ENCODE results near the gene CD207. TPM values are rescaled to one million over a fixed set of nuclear protein-coding genes. Genes with fewer than 3 reads are reported as not detected.
"Not testable (repeated sequence)": the region's sequence is repeated elsewhere in the genome, so short reads cannot be mapped to it uniquely, and the experiment has no call there.

Gene CD207
- not detected for total RNA-seq
- long read RNA-seq: 0 reads

DNA sequence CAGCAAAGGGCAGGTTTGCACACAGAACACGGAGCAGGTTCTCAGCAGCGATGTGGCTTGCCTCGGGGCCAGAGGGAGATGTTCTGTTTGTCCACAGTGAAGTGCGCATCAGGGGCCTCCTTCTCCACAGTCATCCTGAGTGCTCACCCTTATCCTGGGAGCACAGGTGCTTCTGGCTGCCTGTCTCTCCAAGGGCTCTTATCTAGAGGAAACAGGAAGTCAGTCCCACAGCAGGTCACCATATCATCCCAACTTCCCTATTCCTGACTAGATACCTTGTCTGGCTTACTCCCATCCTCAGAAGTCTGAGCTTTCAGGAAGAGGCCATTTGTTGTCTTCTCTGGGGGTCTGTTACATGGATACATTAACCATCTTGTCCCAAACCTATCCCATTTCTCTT lies at the start of gene CD207:
Gene CD207 (minus strand): TSS at position 174 of the 400 bp plus-strand sequence. CDS start 40 bp downstream, at position 134.
- no peak for DNase-seq
- intact Hi-C loops (cut with DNase I): no loop called here
- no peak for ATAC-seq (ENCODE audit: poor library complexity)

DNA sequence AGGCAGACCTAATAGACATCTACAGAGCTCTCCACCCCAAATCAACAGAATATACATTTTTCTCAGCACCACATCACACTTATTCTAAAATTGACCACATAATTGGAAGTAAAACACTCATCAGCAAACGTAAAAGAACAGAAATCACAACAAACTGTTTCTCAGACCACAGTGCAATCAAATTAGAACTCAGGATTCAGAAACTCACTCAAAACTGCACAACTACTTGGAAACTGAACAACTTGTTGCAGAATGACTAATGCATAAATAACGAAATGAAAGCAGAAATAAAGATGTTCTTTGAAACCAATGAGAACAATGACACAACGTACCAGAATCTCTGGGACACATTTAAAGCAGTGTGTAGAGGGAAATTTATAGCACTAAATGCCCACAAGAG lies 42.9 kb upstream of the CD207 start:
- DNase-seq; intact Hi-C loops (cut with DNase I); ATAC-seq (ENCODE audit: poor library complexity): not testable (repeated sequence)

- DNase-seq; intact Hi-C loops (cut with DNase I); ATAC-seq (ENCODE audit: poor library complexity): not testable (repeated sequence)
These were observed 40.5 kb upstream of the CD207 start for GRCh38 chr2:70876138-70876537.

DNA sequence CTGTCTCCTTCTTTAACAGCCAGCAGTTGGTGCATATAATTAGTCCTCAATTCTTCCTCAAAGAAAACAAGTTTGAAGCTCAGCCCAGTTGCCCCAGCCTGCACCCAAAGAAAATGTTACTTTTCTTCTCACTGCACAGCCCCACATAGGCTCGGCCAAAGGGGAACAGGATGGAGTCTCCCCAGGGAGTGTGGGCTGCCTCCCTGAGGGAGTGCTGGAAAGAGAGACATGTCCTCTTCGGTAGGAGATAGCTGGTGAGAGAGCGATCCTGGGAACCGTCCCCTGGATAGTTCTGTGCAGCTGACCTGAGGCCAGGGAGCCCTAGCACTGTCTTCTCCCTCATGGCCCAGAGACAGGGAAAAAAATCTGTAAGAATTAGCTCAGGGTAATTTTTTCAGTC lies 37.9 kb upstream of the CD207 start:
- intact Hi-C loops (cut with DNase I): loop anchor here (5.0 kb wide), 2 partner anchors 44 to 74 kb away; no protein-coding TSS in a partner anchor
- no peak for DNase-seq
- ATAC-seq (ENCODE audit: poor library complexity): no peak

- intact Hi-C loops (cut with DNase I): loop anchor here (5.0 kb wide), 2 partner anchors 46 to 76 kb away; no protein-coding TSS in a partner anchor
- ATAC-seq (ENCODE audit: poor library complexity) (peak; percentile 99), DNase-seq (peak; percentile 90)
These were observed 36.0 kb upstream of the CD207 start for GRCh38 chr2:70871398-70872211.

DNA sequence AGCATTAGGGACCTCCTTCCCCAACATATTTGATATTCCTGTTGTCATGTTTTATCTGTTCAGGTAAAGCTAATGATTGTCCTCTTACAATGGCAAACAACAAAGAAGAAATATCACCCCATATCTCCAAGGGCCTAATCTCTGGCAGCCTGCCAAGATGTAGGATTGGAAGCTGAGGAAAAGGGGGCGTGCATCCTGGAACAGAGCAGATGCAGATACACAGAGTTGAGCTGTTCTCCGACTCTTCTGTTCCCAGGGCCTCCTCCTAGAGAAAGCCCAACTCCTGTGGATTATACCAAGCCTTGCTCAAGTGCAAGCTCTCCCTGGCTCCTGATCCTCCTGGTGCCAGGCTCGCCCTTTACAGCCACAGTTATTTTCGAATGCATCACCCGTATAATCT lies 35.2 kb upstream of the CD207 start:
- DNase-seq (no peak), ATAC-seq (ENCODE audit: poor library complexity) (no peak)
- intact Hi-C loops (cut with DNase I): loop anchor here (5.0 kb wide), 2 partner anchors 47 to 77 kb away; no protein-coding TSS in a partner anchor

DNA sequence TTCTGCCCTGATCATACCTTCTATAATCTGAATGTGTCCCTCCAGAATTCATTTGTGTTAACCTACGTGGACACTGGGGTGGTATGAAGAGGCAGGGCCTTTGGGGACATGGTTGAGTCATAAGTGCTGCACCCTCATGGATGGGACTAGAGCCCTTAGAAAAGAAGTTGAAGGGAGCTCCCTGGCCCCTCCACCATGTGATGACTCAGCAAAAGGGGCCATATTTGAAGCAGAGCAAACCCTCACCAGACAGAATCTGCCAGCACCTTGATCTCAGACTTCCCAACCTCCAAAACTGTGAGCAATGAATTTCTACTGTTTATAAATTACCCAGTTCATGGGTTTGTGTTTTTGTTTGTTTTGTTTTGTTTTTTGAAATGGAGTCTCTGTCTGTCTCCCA lies 33.4 kb upstream of the CD207 start:
- no peak for DNase-seq
- intact Hi-C loops (cut with DNase I): no loop called here
- ATAC-seq (ENCODE audit: poor library complexity): no peak

- ATAC-seq (ENCODE audit: poor library complexity): peak; percentile 96
These were observed 26.4 kb upstream of the CD207 start for GRCh38 chr2:70861777-70862625.

DNA sequence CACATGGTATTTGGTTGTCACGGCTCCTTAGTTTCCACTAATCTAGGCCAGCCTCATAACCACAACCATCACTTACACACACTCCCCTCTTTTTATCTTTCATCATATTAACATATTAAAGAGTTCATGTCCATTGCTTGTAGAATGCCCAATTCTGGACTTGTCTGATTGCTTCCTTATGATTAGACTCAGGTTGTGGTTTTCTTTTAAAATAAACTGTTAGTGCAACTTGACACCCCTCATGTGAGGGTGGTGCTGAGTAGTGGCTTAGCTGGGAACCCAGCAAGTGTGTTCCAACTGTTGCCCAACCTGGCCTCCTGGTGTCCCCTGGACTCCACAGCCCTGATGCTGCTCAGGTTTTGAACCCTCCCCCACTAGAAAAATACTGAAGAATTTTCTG lies 20.1 kb upstream of the CD207 start:
- DNase-seq: no peak
- intact Hi-C loops (cut with DNase I): no loop called here
- no peak for ATAC-seq (ENCODE audit: poor library complexity)

More at GRCh38 chr2:70861777-70862625, 26.4 kb upstream of the CD207 start:
- intact Hi-C loops (cut with DNase I): no loop called here
- DNase-seq: peak; percentile 86

GRCh38 chr2:70854411-70854810 lies 18.8 kb upstream of the CD207 start:
- no peak for DNase-seq
- intact Hi-C loops (cut with DNase I): no loop called here
- ATAC-seq (ENCODE audit: poor library complexity): no peak

DNA sequence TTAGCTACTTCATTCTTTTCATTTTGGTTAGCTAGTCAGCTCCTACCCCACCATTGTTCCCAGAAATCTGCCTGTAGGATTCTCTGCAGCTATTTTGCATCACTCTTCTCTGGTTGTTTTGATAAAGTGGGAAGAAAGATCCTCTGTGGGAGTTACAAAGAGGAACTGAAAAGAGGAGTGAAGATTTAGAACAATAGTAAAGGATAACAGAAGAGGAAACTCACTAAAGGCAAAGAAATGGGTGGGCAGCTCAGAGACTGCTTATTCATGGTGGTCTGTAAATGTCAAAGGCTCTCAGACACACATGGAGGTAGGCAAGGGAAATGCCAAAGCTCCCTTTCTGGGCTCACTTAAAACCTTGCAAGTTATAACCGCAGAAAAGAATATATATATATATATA lies 17.2 kb upstream of the CD207 start:
- intact Hi-C loops (cut with DNase I): no loop called here
- no peak for ATAC-seq (ENCODE audit: poor library complexity)

DNA sequence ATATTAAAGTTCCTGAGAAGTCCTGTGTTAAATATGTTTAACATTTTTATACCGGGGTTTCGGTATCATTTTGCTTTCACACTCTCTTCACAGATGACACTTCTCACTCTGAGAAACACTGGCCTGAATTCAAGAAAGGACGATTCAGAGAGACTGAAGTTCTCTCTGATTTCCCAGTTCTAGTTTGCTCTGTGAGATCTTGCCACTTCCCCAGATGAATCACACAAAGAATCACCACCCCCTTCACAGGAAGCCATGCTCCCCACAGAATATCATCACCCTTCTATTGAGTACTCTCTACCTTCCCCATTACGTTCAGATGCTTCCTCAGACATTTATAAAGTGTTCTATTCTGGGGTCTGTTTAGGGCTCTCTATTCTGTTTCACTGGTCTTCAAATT lies 16.1 kb upstream of the CD207 start:
- intact Hi-C loops (cut with DNase I): no loop called here
- ATAC-seq (ENCODE audit: poor library complexity): no peak
- no peak for DNase-seq

More for the DNA sequence above, 17.2 kb upstream of the CD207 start:
- DNase-seq: no peak

GRCh38 chr2:70850925-70851324 lies 15.3 kb upstream of the CD207 start:
- ATAC-seq (ENCODE audit: poor library complexity) (no peak), DNase-seq (no peak)
- intact Hi-C loops (cut with DNase I): no loop called here

DNA sequence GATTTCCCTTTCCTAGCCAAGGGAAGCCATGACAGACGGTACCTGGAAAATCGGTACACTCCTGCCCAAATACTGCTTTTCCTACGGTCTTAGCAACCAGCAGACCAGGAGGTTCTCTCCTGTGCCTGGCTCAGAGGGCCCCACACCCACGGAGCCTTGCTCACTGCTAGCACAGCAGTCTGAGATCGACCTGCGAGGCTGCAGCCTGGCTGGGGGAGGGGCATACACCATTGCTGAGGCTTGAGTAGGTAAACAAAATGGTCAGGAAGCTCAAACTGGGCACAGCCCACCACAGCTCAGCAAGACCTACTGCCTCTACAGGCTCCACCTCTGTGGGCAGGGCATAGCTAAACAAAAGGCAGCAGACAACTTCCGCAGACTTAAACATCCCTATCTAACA lies 6.8 kb upstream of the CD207 start:
- intact Hi-C loops (cut with DNase I): no loop called here
- ATAC-seq (ENCODE audit: poor library complexity) (no peak), DNase-seq (no peak)

DNA sequence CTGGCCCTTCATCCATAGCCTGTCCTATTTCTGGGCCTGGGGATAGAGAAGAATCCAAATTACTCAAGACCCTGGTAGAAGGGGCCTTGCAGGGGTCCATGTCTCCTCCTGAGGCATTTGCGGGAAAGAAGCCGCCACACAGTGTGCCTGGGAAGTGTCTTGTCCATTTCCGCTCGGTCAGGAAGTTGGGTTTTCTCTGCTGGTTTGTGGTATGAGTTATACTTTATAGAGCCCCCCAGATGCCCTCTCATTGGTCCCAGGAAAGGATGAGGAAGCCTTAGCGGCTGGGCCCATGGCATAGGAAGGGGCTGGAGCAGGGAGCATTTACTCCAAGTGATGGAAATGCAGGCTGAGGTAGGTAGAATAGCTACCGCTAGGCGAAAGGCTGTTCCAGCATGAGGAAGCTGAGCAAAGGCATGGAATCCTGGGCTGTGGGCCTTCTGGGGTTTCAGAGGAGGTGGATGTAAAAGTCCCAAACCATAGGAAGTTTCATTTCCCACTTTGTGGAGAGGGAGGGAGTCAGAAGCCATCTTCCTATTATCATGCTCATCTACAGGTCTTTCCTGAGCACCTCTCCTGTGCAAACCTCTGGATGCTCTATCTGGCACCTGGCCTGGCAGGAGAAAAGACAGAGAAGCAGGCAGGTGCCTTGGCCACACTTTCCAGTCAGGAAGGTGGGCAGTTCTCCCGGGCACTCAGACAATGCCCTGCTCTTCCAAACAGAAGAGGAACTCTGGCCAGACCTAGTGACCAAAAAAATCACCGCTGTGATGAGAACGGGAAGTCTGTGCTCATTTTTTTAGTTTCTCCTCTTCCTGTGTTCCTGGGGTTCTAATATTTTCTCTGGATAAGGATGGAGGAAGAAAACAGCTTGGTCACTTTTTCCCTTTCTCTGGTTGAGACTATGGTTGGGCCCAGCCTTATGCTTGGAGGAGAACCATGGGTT lies 2.6 kb upstream of the CD207 start:
- ATAC-seq (ENCODE audit: poor library complexity) (no peak), DNase-seq (no peak)
- intact Hi-C loops (cut with DNase I): no loop called here

GRCh38 chr2:70834881-70835280 lies 735 bp downstream of the CD207 start:
- intact Hi-C loops (cut with DNase I): no loop called here
- ATAC-seq (ENCODE audit: poor library complexity): no peak

DNA sequence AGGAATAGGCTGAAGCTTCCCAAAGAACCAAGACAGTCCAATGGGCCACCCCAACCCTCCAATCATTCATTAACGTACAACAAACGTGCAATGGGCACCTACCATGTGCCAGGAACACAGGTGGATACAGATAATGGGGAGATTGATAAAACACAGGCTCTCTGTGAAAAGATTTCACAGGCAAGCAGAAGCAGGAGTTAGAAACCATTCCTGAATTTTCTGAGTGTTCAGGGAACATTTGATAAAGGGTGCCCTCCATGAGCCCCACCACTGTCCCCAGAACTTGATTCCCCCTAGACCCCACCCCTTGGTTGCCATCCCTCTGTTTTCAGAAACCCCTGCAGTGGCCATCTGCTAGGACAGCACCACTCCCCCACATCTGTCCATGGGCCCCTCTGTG lies 1.5 kb downstream of the CD207 start:
- intact Hi-C loops (cut with DNase I): no loop called here
- DNase-seq: no peak
- ATAC-seq (ENCODE audit: poor library complexity): no peak

More at GRCh38 chr2:70834881-70835280, 735 bp downstream of the CD207 start:
- DNase-seq: no peak

DNA sequence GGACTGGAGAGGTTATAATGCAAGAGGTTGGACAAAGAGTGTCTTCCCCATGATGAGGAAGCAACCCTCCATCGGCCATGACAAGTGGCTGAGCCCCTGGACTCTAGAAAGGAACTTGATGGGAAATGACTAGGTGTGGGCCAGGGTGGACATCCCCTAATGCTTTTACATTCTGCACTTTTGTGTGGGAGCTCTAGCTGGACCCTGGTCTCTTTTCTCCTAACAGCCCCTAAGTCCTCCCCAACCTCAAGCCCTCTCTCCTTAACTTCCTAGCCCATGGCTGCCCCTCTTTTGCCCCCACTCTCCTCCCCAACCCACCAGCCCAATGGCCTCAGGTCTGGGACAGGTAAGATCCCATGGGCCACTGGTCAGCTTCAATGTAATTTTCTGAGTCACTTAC lies 2.4 kb downstream of the CD207 start:
- ATAC-seq (ENCODE audit: poor library complexity) (no peak), DNase-seq (no peak)
- intact Hi-C loops (cut with DNase I): no loop called here

Data from Right ventricle myocardium superior (tissue), 1 donor.